Immature natural killer cell (primary cell): ENCODE measurements around the gene TAS2R50. TPM values are rescaled to one million over a fixed set of nuclear protein-coding genes. Genes with fewer than 3 reads are reported as not detected.

Source experiments
- DNase-seq, 3 donors: peaks; one replicate each; pipeline ENCODE4 v3.0.0; 2022; ENCODE audit warnings: mixed read lengths in 1 of 3
- H3K27ac Mint-ChIP-seq, 6 donors: one replicate each; pipeline ENCODE4 v1.8.0; 2020; ENCODE audit warnings: mixed read lengths in 6 of 6, mild to moderate bottlenecking in 5 of 6, inconsistent platforms in 4 of 6, moderate library complexity in 3 of 6
- H3K27me3 Mint-ChIP-seq, 3 donors: one replicate each; pipeline ENCODE4 v1.8.0; 2020 to 2021; ENCODE audit warnings: low read depth in 3 of 3, mild to moderate bottlenecking in 3 of 3, mixed read lengths in 3 of 3, moderate library complexity in 3 of 3, inconsistent platforms in 1 of 3
- H3K36me3 Mint-ChIP-seq, 3 donors: one replicate each; pipeline ENCODE4 v1.8.0; 2020; ENCODE audit warnings: mixed read lengths in 3 of 3, inconsistent platforms in 2 of 3, mild to moderate bottlenecking in 2 of 3
- H3K4me1 Mint-ChIP-seq, 2 donors: one replicate each; pipeline ENCODE4 v1.8.0; 2020; ENCODE audit warnings: inconsistent platforms in 2 of 2, mild to moderate bottlenecking in 2 of 2, mixed read lengths in 2 of 2, moderate library complexity in 1 of 2
- H3K4me3 Mint-ChIP-seq, 5 donors: one replicate each; pipeline ENCODE4 v1.8.0; 2020; ENCODE audit warnings: mild to moderate bottlenecking in 5 of 5, mixed read lengths in 5 of 5, inconsistent platforms in 3 of 5, moderate library complexity in 3 of 5
- H3K9me3 Mint-ChIP-seq, 6 donors: one replicate each; pipeline ENCODE4 v1.8.0; 2020; ENCODE audit warnings: mild to moderate bottlenecking in 6 of 6, mixed read lengths in 6 of 6, inconsistent platforms in 4 of 6, moderate library complexity in 3 of 6
- polyA plus RNA-seq, 3 donors: library from polyadenylated mRNA; unstranded; fragments of 300-500 nt; fragmentation: Illumina TruSeq; gene quantifications; one replicate each; pipeline ENCODE4 v1.2.3, GENCODE V29; 2021

TAS2R50 gene
- polyA plus RNA-seq, 3 donors from 2014 or later, result not detected

- H3K36me3 Mint-ChIP-seq, result peaks cover 0 to 28% (median 5%) of the 10 kb centered on the region in 3 donors
- H3K9me3 Mint-ChIP-seq, result no peaks in the 10 kb centered on the region
- DNase-seq, result no peak
- H3K27ac Mint-ChIP-seq, result no peak overlapping the region
- H3K27me3 Mint-ChIP-seq, result peaks cover 13 to 20% (median 17%) of the 10 kb centered on the region in 3 donors
- H3K4me3 Mint-ChIP-seq, result no peak overlapping the region
- no peaks in the 10 kb centered on the region for H3K4me1 Mint-ChIP-seq
These were observed 11.7 kb downstream of the TAS2R50 start for GRCh38 chr12:10974965-10975364.

DNA sequence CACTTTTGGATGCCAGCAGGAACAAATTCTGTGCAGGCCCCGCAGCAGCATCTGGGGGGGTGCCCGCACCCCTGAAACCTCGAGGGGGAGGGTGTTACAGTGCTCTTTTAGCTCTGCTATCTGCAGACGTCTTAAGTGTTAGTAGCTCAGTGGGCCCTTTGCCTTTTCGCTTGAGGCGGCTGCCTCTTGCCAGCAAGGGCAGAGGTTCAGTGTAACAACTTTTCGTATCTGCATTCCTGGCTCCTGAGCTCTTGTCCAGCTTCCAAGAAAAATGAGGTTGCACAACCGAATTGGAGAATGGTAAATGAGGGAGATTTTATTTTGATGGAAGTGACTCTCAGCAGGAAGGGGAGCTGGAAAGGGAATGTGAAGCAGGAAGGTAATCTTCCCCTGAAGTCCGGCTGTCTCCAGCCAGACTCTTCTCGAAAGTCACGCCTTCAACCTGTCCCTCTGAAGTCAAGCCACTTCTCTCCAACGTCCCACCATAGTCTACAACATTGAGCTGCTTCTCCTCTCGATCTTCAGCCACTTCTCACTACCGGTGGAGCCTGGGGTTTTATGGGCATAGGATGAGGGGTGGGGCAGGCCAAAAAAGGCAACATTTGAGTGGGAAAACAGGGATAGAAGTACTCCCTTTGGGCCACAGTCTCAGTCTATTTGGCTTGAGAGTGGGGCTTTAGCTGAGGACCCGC, 17.8 kb downstream of the TAS2R50 start:
- no peaks in the 10 kb centered on the region for H3K4me1 Mint-ChIP-seq
- H3K36me3 Mint-ChIP-seq, result peaks cover 0 to 16% (median 7%) of the 10 kb centered on the region in 3 donors
- no peak overlapping the region for H3K27ac Mint-ChIP-seq
- no peak overlapping the region for H3K4me3 Mint-ChIP-seq
- no peak for DNase-seq
- H3K9me3 Mint-ChIP-seq, result no peaks in the 10 kb centered on the region
- peaks cover 0 to 2% (median 0%) of the 10 kb centered on the region in 3 donors for H3K27me3 Mint-ChIP-seq

GRCh38 chr12:10967409-10967808, 19.3 kb downstream of the TAS2R50 start:
- Mint-ChIP-seq H3K27ac (no peak overlapping the region), H3K36me3 (peaks cover 0 to 10% (median 8%) of the 10 kb centered on the region in 3 donors), H3K27me3 (peaks cover 0 to 2% (median 0%) of the 10 kb centered on the region in 3 donors), H3K4me1 (no peaks in the 10 kb centered on the region), H3K9me3 (no peaks in the 10 kb centered on the region), H3K4me3 (no peak overlapping the region)
- no peak for DNase-seq

DNA sequence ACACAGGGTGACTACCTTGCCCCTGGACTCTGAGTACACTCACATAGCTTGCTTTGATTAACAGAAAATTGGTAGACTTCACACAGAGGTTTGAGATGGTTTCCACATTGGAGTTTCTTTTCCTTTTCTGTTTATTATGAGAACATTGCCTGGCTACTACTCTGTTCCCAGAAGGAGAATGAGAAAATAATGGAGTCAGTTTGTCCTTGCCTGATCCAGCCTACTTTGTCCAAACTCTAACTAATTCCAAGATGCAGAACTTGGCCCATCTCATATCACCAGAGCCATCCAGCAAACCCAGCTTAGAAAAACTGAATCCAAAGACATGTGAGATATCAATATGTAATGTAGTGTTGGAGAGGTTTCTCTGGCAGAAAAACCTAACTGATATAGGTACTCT, 20.4 kb downstream of the TAS2R50 start:
- no peak overlapping the region for H3K4me3 Mint-ChIP-seq
- no peaks in the 10 kb centered on the region for H3K9me3 Mint-ChIP-seq
- peaks cover 0 to 12% (median 10%) of the 10 kb centered on the region in 3 donors for H3K36me3 Mint-ChIP-seq
- H3K4me1 Mint-ChIP-seq, result peaks cover 3 to 8% of the 10 kb centered on the region in 2 donors
- no peak for DNase-seq
- H3K27ac Mint-ChIP-seq, result peak overlapping the region in 1 of 6 donors; percentile 17
- peaks cover 0 to 2% (median 0%) of the 10 kb centered on the region in 3 donors for H3K27me3 Mint-ChIP-seq

- Mint-ChIP-seq H3K27me3 (peaks cover 0 to 2% (median 0%) of the 10 kb centered on the region in 3 donors), H3K4me1 (peaks cover 8 to 17% of the 10 kb centered on the region in 2 donors), H3K36me3 (peaks cover 0 to 10% (median 8%) of the 10 kb centered on the region in 3 donors)
These were observed 21.2 kb downstream of the TAS2R50 start for GRCh38 chr12:10965476-10965875.

GRCh38 chr12:10960211-10960610, 26.5 kb downstream of the TAS2R50 start:
- Mint-ChIP-seq H3K36me3 (peaks cover 0 to 13% (median 6%) of the 10 kb centered on the region in 3 donors), H3K27ac (peak overlapping the region in 1 of 6 donors; percentile 15), H3K27me3 (peaks cover 0 to 4% (median 0%) of the 10 kb centered on the region in 3 donors), H3K4me3 (no peak overlapping the region), H3K4me1 (peaks cover 19 to 46% of the 10 kb centered on the region in 2 donors), H3K9me3 (peaks cover 0 to 2% (median 0%) of the 10 kb centered on the region in 6 donors)
- peak in 2 of 3 donors; percentile 31 to 34 for DNase-seq

More at GRCh38 chr12:10965476-10965875, 21.2 kb downstream of the TAS2R50 start:
- no peak for DNase-seq
- H3K27ac Mint-ChIP-seq, result no peak overlapping the region
- H3K9me3 Mint-ChIP-seq, result no peaks in the 10 kb centered on the region
- H3K4me3 Mint-ChIP-seq, result no peak overlapping the region

DNA sequence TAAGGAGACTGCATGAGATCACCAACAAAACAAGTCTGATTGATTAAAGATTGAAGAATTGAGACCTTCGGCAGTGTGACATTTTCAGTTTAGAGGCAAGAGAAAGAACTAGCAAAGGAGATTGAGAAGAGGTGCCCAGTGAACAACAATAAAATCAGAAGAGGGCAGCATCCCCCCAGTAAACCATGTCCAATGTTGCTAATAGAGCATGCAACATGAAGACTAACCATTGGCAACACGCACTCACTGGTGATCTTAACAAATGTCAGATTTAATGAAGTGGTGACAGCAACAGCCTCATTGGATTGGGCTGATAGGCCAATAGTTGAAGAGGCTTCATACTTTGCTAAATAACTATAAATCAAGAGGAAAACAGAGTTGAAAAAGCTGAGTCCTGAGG, 26.9 kb downstream of the TAS2R50 start:
- H3K36me3 Mint-ChIP-seq, result peaks cover 0 to 14% (median 6%) of the 10 kb centered on the region in 3 donors
- H3K4me1 Mint-ChIP-seq, result peaks cover 19 to 50% of the 10 kb centered on the region in 2 donors
- H3K4me3 Mint-ChIP-seq, result no peak overlapping the region
- peaks cover 0 to 4% (median 0%) of the 10 kb centered on the region in 3 donors for H3K27me3 Mint-ChIP-seq
- DNase-seq, result peak in 2 of 3 donors; percentile 6 to 21
- no peak overlapping the region for H3K27ac Mint-ChIP-seq
- H3K9me3 Mint-ChIP-seq, result peaks cover 0 to 2% (median 0%) of the 10 kb centered on the region in 6 donors

GRCh38 chr12:10957741-10958140, 29.0 kb downstream of the TAS2R50 start:
- DNase-seq, result no peak
- Mint-ChIP-seq H3K27me3 (peaks cover 0 to 4% (median 0%) of the 10 kb centered on the region in 3 donors), H3K4me3 (no peak overlapping the region), H3K27ac (no peak overlapping the region), H3K4me1 (peaks cover 26 to 71% of the 10 kb centered on the region in 2 donors), H3K9me3 (peaks cover 0 to 2% (median 0%) of the 10 kb centered on the region in 6 donors), H3K36me3 (peaks cover 0 to 14% (median 9%) of the 10 kb centered on the region in 3 donors)

DNA sequence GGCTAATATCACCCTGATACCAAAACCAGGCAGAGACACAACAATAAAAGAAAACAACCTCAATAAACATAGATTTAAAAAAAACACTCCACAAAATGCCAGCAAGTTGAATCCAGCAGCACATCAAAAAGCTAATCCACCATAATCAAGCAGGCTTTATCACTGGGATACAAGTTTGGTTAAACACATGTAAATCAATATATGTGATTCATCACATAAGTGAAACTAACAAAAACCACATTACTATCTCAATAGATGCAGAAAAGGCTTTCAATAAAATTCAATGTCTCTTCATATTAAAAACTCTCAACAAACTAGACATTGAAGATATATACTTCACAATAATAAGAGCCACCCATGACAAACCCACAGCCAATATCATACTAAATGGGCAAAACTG, 30.6 kb downstream of the TAS2R50 start:
- H3K4me1 Mint-ChIP-seq, result peaks cover 23 to 63% of the 10 kb centered on the region in 2 donors
- DNase-seq, result no peak

DNA sequence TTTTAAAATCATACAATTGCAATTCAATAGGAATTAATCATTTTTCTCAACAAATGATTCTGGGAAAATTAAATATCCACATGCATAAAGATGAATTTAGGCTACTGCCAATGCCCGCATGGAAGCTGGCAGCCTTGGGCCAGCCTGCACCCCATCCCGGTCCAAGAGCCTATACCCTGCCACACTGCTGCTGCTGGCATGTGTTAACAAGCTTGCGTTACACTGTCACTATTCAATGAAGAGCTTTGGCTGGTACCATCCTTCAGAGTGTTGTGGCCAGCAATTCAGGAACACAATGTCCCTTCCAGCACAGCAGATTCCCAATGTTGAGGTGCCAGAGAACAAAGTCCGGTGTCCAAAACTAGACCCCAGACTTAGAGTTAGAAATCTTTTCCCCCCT, 34.1 kb downstream of the TAS2R50 start:
- no peak overlapping the region for H3K4me3 Mint-ChIP-seq

More for the DNA sequence above, 30.6 kb downstream of the TAS2R50 start:
- Mint-ChIP-seq H3K27me3 (peaks cover 0 to 3% (median 0%) of the 10 kb centered on the region in 3 donors), H3K36me3 (peaks cover 1 to 11% (median 6%) of the 10 kb centered on the region in 3 donors), H3K4me3 (no peak overlapping the region), H3K27ac (no peak overlapping the region), H3K9me3 (peaks cover 0 to 2% (median 0%) of the 10 kb centered on the region in 6 donors)

DNA sequence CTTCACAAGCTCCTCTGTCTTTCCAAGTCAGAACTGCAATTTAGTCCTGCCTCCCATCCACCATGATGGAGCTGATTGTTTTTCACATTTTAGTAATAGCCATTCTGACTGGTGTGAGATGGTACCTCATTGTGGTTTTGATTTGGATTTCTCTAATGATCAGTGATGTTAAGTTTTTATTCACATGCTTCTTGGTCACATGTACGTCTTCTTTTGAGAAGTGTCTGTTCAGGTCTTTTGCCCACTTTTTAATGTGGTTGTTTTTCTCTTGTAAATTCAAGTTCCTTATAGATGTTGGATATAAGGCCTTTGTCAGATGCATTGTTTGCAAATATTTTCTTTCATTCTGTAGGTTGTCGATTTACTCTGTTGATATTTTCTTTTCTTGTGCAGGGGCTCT, 43.5 kb downstream of the TAS2R50 start:
- no peak overlapping the region for H3K27ac Mint-ChIP-seq
- peaks cover 0 to 16% (median 8%) of the 10 kb centered on the region in 6 donors for H3K9me3 Mint-ChIP-seq
- no peak overlapping the region for H3K4me3 Mint-ChIP-seq
- peaks cover 0 to 8% of the 10 kb centered on the region in 2 donors for H3K4me1 Mint-ChIP-seq
- no peak for DNase-seq
- H3K27me3 Mint-ChIP-seq, result peaks cover 0 to 4% (median 0%) of the 10 kb centered on the region in 3 donors
- peaks cover under 1 to 18% (median 12%) of the 10 kb centered on the region in 3 donors for H3K36me3 Mint-ChIP-seq

More for the DNA sequence above, 34.1 kb downstream of the TAS2R50 start:
- H3K4me1 Mint-ChIP-seq, result peaks cover 11 to 41% of the 10 kb centered on the region in 2 donors
- no peak for DNase-seq
- peaks cover 0 to 12% (median 4%) of the 10 kb centered on the region in 6 donors for H3K9me3 Mint-ChIP-seq
- peaks cover 9 to 24% (median 17%) of the 10 kb centered on the region in 3 donors for H3K36me3 Mint-ChIP-seq
- peaks cover 0 to 3% (median 0%) of the 10 kb centered on the region in 3 donors for H3K27me3 Mint-ChIP-seq
- no peak overlapping the region for H3K27ac Mint-ChIP-seq

- Mint-ChIP-seq H3K36me3 (peaks cover 0 to 10% (median 4%) of the 10 kb centered on the region in 3 donors), H3K9me3 (peaks cover 0 to 10% (median 3%) of the 10 kb centered on the region in 6 donors), H3K27me3 (peaks cover 0 to 3% (median 0%) of the 10 kb centered on the region in 3 donors), H3K4me3 (no peak overlapping the region), H3K27ac (peak overlapping the region in 1 of 6 donors; percentile 1), H3K4me1 (peaks cover 0 to 8% of the 10 kb centered on the region in 2 donors)
- no peak for DNase-seq
These were observed 44.6 kb downstream of the TAS2R50 start for GRCh38 chr12:10941916-10942607.

DNA sequence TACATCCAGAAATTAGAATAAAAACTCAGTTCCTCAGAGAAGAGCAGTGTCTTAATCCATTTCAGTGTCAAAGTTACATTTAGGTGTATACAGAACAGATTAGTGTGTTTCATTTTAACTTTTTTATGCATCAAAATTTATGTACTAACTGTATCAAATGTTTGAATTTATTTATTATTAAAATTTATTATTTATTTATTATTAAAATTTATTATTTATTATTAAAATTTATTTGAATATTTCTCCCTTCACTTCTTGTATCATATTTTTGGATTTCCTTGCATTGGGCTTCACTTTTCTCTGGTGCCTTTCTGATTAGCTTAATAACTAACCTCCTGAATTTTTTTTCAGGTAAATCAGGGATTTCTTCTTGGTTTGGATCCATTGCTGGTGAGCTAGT, 45.3 kb downstream of the TAS2R50 start:
- H3K27ac Mint-ChIP-seq, result peak overlapping the region in 1 of 6 donors; percentile 1
- H3K4me1 Mint-ChIP-seq, result peaks cover 0 to 8% of the 10 kb centered on the region in 2 donors
- no peak overlapping the region for H3K4me3 Mint-ChIP-seq

More for the DNA sequence above, 45.3 kb downstream of the TAS2R50 start:
- Mint-ChIP-seq H3K36me3 (peaks cover 0 to 5% (median 4%) of the 10 kb centered on the region in 3 donors), H3K27me3 (no peaks in the 10 kb centered on the region), H3K9me3 (peaks cover 0 to 4% (median under 1%) of the 10 kb centered on the region in 6 donors)
- DNase-seq, result no peak
